ENCODE measurements around the gene MSRB3.

The MSRB3 gene

GRCh38 chr12:65278576-65279368, at the start of gene MSRB3:
MSRB3 (plus strand) TSS chr12:65278683; CDS start chr12:65308580, 29,897 bp downstream.
- Histone ChIP-seq H3K36me3 (ENCODE audit: control insufficient read depth, low read depth, low read length) (no peaks in the 10 kb centered on the region), H3K9me3 (ENCODE audit: control insufficient read depth, low read depth, low read length) (no peaks in the 10 kb centered on the region), H3K4me1 (ENCODE audit: control insufficient read depth, low read depth, low read length) (no peaks in the 10 kb centered on the region), H3K27ac (ENCODE audit: low read length) (no peak within 1 kb of the TSS), H3K9ac (ENCODE audit: low read length) (peak within 1 kb of the TSS; percentile 39), H3K4me3 (ENCODE audit: low read length) (peak within 1 kb of the TSS; percentile 87), H3K27me3 (ENCODE audit: control insufficient read depth, insufficient read depth, low read length) (peaks cover 29% of the 10 kb centered on the region)

GRCh38 chr12:65229441-65229840, 49.0 kb upstream of the MSRB3 start:
- Histone ChIP-seq H3K4me1 (ENCODE audit: control insufficient read depth, low read depth, low read length) (no peaks in the 10 kb centered on the region), H3K36me3 (ENCODE audit: control insufficient read depth, low read depth, low read length) (peaks cover 12% of the 10 kb centered on the region), H3K9me3 (ENCODE audit: control insufficient read depth, low read depth, low read length) (peaks cover 12% of the 10 kb centered on the region), H3K27me3 (ENCODE audit: control insufficient read depth, insufficient read depth, low read length) (no peaks in the 10 kb centered on the region), H3K4me3 (ENCODE audit: low read length) (no peak overlapping the region), H3K27ac (ENCODE audit: low read length) (no peak overlapping the region), H3K9ac (ENCODE audit: low read length) (no peak overlapping the region)

GRCh38 chr12:65232476-65233077, 45.9 kb upstream of the MSRB3 start:
- H3K9ac ChIP-seq (ENCODE audit: low read length): no peak overlapping the region
- H3K4me1 ChIP-seq (ENCODE audit: control insufficient read depth, low read depth, low read length): no peaks in the 10 kb centered on the region
- H3K9me3 ChIP-seq (ENCODE audit: control insufficient read depth, low read depth, low read length): peaks cover 12% of the 10 kb centered on the region
- H3K27ac ChIP-seq (ENCODE audit: low read length): no peak overlapping the region
- H3K4me3 ChIP-seq (ENCODE audit: low read length): no peak overlapping the region
- no peaks in the 10 kb centered on the region for H3K27me3 ChIP-seq (ENCODE audit: control insufficient read depth, insufficient read depth, low read length)
- peaks cover 12% of the 10 kb centered on the region for H3K36me3 ChIP-seq (ENCODE audit: control insufficient read depth, low read depth, low read length)

- Histone ChIP-seq H3K9ac (ENCODE audit: low read length) (no peak overlapping the region), H3K4me1 (ENCODE audit: control insufficient read depth, low read depth, low read length) (no peaks in the 10 kb centered on the region), H3K27ac (ENCODE audit: low read length) (no peak overlapping the region), H3K4me3 (ENCODE audit: low read length) (no peak overlapping the region), H3K36me3 (ENCODE audit: control insufficient read depth, low read depth, low read length) (peaks cover 22% of the 10 kb centered on the region), H3K27me3 (ENCODE audit: control insufficient read depth, insufficient read depth, low read length) (no peaks in the 10 kb centered on the region), H3K9me3 (ENCODE audit: control insufficient read depth, low read depth, low read length) (no peaks in the 10 kb centered on the region)
Measured at GRCh38 chr12:65237153-65237552, 41.3 kb upstream of the MSRB3 start.

GRCh38 chr12:65238609-65239008, 39.9 kb upstream of the MSRB3 start:
- Histone ChIP-seq H3K9ac (ENCODE audit: low read length) (no peak overlapping the region), H3K4me1 (ENCODE audit: control insufficient read depth, low read depth, low read length) (no peaks in the 10 kb centered on the region), H3K4me3 (ENCODE audit: low read length) (no peak overlapping the region), H3K27me3 (ENCODE audit: control insufficient read depth, insufficient read depth, low read length) (no peaks in the 10 kb centered on the region), H3K9me3 (ENCODE audit: control insufficient read depth, low read depth, low read length) (no peaks in the 10 kb centered on the region), H3K36me3 (ENCODE audit: control insufficient read depth, low read depth, low read length) (peaks cover 35% of the 10 kb centered on the region), H3K27ac (ENCODE audit: low read length) (no peak overlapping the region)

- no peak overlapping the region for H3K4me3 ChIP-seq (ENCODE audit: low read length)
- H3K9ac ChIP-seq (ENCODE audit: low read length): no peak overlapping the region
- no peak overlapping the region for H3K27ac ChIP-seq (ENCODE audit: low read length)
- H3K36me3 ChIP-seq (ENCODE audit: control insufficient read depth, low read depth, low read length): peaks cover 12% of the 10 kb centered on the region
- H3K9me3 ChIP-seq (ENCODE audit: control insufficient read depth, low read depth, low read length): no peaks in the 10 kb centered on the region
- H3K27me3 ChIP-seq (ENCODE audit: control insufficient read depth, insufficient read depth, low read length): no peaks in the 10 kb centered on the region
- H3K4me1 ChIP-seq (ENCODE audit: control insufficient read depth, low read depth, low read length): no peaks in the 10 kb centered on the region
Measured at GRCh38 chr12:65248656-65249633, 29.5 kb upstream of the MSRB3 start.

GRCh38 chr12:65252515-65252914, 26.0 kb upstream of the MSRB3 start:
- H3K9me3 ChIP-seq (ENCODE audit: control insufficient read depth, low read depth, low read length): no peaks in the 10 kb centered on the region
- H3K27me3 ChIP-seq (ENCODE audit: control insufficient read depth, insufficient read depth, low read length): no peaks in the 10 kb centered on the region
- no peak overlapping the region for H3K27ac ChIP-seq (ENCODE audit: low read length)
- H3K9ac ChIP-seq (ENCODE audit: low read length): no peak overlapping the region
- no peak overlapping the region for H3K4me3 ChIP-seq (ENCODE audit: low read length)
- no peaks in the 10 kb centered on the region for H3K36me3 ChIP-seq (ENCODE audit: control insufficient read depth, low read depth, low read length)
- no peaks in the 10 kb centered on the region for H3K4me1 ChIP-seq (ENCODE audit: control insufficient read depth, low read depth, low read length)

- Histone ChIP-seq H3K9ac (ENCODE audit: low read length) (no peak overlapping the region), H3K27me3 (ENCODE audit: control insufficient read depth, insufficient read depth, low read length) (no peaks in the 10 kb centered on the region), H3K4me1 (ENCODE audit: control insufficient read depth, low read depth, low read length) (no peaks in the 10 kb centered on the region), H3K27ac (ENCODE audit: low read length) (no peak overlapping the region), H3K9me3 (ENCODE audit: control insufficient read depth, low read depth, low read length) (no peaks in the 10 kb centered on the region), H3K4me3 (ENCODE audit: low read length) (no peak overlapping the region), H3K36me3 (ENCODE audit: control insufficient read depth, low read depth, low read length) (no peaks in the 10 kb centered on the region)
Measured at GRCh38 chr12:65257986-65258385, 20.5 kb upstream of the MSRB3 start.

GRCh38 chr12:65259501-65259900, 19.0 kb upstream of the MSRB3 start:
- Histone ChIP-seq H3K4me1 (ENCODE audit: control insufficient read depth, low read depth, low read length) (no peaks in the 10 kb centered on the region), H3K9ac (ENCODE audit: low read length) (no peak overlapping the region), H3K9me3 (ENCODE audit: control insufficient read depth, low read depth, low read length) (no peaks in the 10 kb centered on the region), H3K27me3 (ENCODE audit: control insufficient read depth, insufficient read depth, low read length) (no peaks in the 10 kb centered on the region), H3K4me3 (ENCODE audit: low read length) (no peak overlapping the region), H3K27ac (ENCODE audit: low read length) (no peak overlapping the region), H3K36me3 (ENCODE audit: control insufficient read depth, low read depth, low read length) (no peaks in the 10 kb centered on the region)

- no peaks in the 10 kb centered on the region for H3K9me3 ChIP-seq (ENCODE audit: control insufficient read depth, low read depth, low read length)
- H3K9ac ChIP-seq (ENCODE audit: low read length): no peak overlapping the region
- no peak overlapping the region for H3K27ac ChIP-seq (ENCODE audit: low read length)
- no peaks in the 10 kb centered on the region for H3K36me3 ChIP-seq (ENCODE audit: control insufficient read depth, low read depth, low read length)
- no peaks in the 10 kb centered on the region for H3K4me1 ChIP-seq (ENCODE audit: control insufficient read depth, low read depth, low read length)
- H3K27me3 ChIP-seq (ENCODE audit: control insufficient read depth, insufficient read depth, low read length): no peaks in the 10 kb centered on the region
- no peak overlapping the region for H3K4me3 ChIP-seq (ENCODE audit: low read length)
Measured at GRCh38 chr12:65263777-65264176, 14.7 kb upstream of the MSRB3 start.

GRCh38 chr12:65266408-65266807, 12.1 kb upstream of the MSRB3 start:
- no peak overlapping the region for H3K9ac ChIP-seq (ENCODE audit: low read length)
- no peaks in the 10 kb centered on the region for H3K27me3 ChIP-seq (ENCODE audit: control insufficient read depth, insufficient read depth, low read length)
- no peaks in the 10 kb centered on the region for H3K9me3 ChIP-seq (ENCODE audit: control insufficient read depth, low read depth, low read length)
- no peak overlapping the region for H3K27ac ChIP-seq (ENCODE audit: low read length)
- H3K36me3 ChIP-seq (ENCODE audit: control insufficient read depth, low read depth, low read length): no peaks in the 10 kb centered on the region
- H3K4me3 ChIP-seq (ENCODE audit: low read length): no peak overlapping the region
- H3K4me1 ChIP-seq (ENCODE audit: control insufficient read depth, low read depth, low read length): no peaks in the 10 kb centered on the region
